NCI-H1694 treated with DMSO at 0.1 percent for 48 hours (cell line): Measurements from ENCODE around the gene NCBP3.

Source experiments
- DNase-seq: peaks from one replicate; lab custom pipeline; 2025; lab: John Stamatoyannopoulos, UW

Gene NCBP3

GRCh38 chr17:3845621-3846436, at the start of gene NCBP3:
Gene NCBP3, minus strand, starts transcription at chr17:3846246. Its CDS starts 23 bp downstream, at chr17:3846223.
- DNase-seq, result peak; percentile 81

- no peak for DNase-seq
These were observed 49.3 kb upstream of the NCBP3 start for GRCh38 chr17:3895354-3895753.

- no peak for DNase-seq
These were observed 48.9 kb upstream of the NCBP3 start for GRCh38 chr17:3894911-3895343.

- DNase-seq, result no peak
These were observed 48.1 kb upstream of the NCBP3 start for GRCh38 chr17:3894188-3894587.

- DNase-seq, result no peak
These were observed 47.7 kb upstream of the NCBP3 start for GRCh38 chr17:3893720-3894116.

GRCh38 chr17:3893003-3893719, 47.1 kb upstream of the NCBP3 start, which contains the start of gene CAMKK1:
Gene CAMKK1, minus strand, starts transcription at chr17:3893053. Its CDS starts 7,366 bp downstream, at chr17:3885687.
- peak; percentile 66 for DNase-seq

- DNase-seq, result no peak
These were observed 46.3 kb upstream of the NCBP3 start for GRCh38 chr17:3892095-3892998.

GRCh38 chr17:3891626-3892094, 45.6 kb upstream of the NCBP3 start:
- no peak for DNase-seq

GRCh38 chr17:3890878-3891219, 44.8 kb upstream of the NCBP3 start:
- DNase-seq, result no peak

- DNase-seq, result peak; percentile 65
These were observed 44.2 kb upstream of the NCBP3 start for GRCh38 chr17:3890082-3890877.

GRCh38 chr17:3889325-3890012, 43.4 kb upstream of the NCBP3 start:
- DNase-seq, result no peak

- peak; percentile 96 for DNase-seq
These were observed 42.5 kb upstream of the NCBP3 start for GRCh38 chr17:3888343-3889171.

- DNase-seq, result peak; percentile 47
These were observed 41.8 kb upstream of the NCBP3 start for GRCh38 chr17:3887804-3888203.

- no peak for DNase-seq
These were observed 41.3 kb upstream of the NCBP3 start for GRCh38 chr17:3887394-3887793.

GRCh38 chr17:3886776-3887175, 40.7 kb upstream of the NCBP3 start:
- DNase-seq, result no peak

- no peak for DNase-seq
These were observed 39.9 kb upstream of the NCBP3 start for GRCh38 chr17:3885970-3886369.

GRCh38 chr17:3885271-3885670, 39.2 kb upstream of the NCBP3 start:
- DNase-seq, result no peak

GRCh38 chr17:3884188-3884587, 38.1 kb upstream of the NCBP3 start:
- DNase-seq, result no peak

GRCh38 chr17:3882276-3882675, 36.2 kb upstream of the NCBP3 start:
- no peak for DNase-seq

GRCh38 chr17:3880983-3881382, 34.9 kb upstream of the NCBP3 start:
- no peak for DNase-seq
